Stimulated activated CD4-positive, alpha-beta T cell treated with anti-CD3 and anti-CD28 coated beads, Interleukin-12 subunit alpha, Interleukin-12 subunit beta, amount 100 ng/mL, for 4 hours (primary cell): ENCODE measurements around the gene RERE.

Experiments used
- DNase-seq: peaks from one replicate; pipeline ENCODE4 v3.0.0-alpha.2; 2020

Gene RERE

DNA sequence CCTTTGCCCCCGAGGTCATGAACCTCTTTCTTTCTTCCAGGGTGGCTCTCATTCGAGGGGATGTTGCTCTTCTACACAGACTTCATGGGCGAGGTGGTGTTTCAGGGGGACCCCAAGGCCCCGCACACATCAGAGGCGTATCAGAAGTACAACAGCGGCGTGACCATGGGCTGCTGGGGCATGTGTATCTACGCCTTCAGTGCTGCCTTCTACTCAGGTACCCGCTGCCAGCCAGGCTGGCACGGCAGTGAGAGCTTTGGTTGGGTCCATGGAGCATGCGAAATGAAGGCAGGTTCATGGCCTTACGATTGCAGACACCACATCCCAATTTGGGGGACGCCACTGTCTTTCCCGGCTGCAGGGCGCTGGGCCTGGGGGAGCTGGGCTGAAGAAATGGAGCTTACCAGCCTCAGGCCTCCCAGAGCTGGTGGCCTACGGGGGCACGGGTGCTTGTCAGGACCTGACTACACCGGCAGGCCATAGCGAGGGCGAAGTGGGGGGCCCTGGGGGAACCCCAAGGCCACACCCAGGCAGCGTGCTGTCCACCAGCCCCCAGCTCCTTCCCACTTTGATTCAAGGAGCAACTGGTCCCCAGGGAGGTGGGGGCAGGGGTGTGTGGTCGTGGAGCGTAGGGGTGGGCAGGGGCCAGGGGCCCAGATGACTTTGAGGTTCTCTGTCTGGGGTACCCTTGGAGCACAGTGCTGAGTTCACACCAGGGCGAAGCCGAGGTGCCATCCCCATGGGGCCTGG is 479.5 kb downstream of the RERE start:
- no peak for DNase-seq

DNA sequence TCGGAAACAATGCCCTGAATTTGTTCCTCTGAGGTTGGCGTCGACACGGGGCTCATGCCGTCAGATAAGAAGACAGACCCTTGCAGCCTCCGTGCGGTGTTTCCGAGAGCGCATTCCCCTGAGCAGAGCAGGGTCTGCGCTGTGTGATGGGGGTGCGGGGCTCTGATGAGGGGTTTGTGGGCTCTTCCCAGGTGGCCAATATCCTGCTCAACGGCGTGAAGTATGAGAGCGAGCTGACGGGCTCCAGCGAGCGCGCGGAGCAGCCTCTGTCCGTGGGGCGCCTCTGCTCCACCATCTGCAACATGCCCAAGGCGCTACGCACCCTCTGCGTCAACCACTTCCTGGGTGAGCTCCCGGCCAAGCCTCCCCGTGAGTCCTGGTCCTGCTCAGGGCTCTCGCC is 482.2 kb downstream of the RERE start:
- DNase-seq, result no peak

DNA sequence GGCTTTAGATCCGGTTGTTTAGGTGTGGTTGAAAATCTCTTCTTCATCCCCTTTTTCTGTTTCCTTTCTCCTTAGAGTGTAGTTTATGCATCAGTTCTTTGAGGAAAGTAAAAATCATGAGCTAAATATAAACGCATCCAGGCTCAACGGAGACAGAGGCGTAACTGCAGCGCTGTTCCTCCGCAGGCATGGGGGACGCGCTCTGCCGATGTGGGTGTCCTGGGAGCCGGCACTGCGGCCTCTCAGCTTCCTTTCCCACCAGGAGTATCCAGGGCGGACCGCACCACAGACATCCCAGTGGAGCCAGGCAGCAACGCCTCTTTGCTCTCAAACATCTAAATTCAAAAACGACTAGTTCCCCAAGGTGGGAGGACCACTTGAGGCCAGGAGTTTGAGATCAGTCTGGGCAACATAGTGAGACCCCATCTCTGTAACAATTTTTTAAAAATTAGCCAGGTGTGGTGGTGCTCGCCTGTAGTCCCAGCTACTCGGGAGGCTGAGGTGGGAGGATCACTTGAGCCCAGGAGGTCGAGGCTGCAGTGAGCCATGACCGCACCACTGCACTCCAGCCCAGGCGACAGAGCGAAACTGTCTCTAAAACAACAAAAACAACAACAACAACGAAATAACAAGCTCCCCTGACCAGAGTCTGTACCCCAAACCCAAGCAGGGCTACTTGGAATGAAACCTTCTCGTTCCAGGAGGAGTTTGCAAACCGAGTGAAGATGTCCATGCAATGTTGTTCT is 483.2 kb downstream of the RERE start:
- DNase-seq, result no peak

- DNase-seq, result no peak
Observed at GRCh38 chr1:8333246-8333987, 484.0 kb downstream of the RERE start.

GRCh38 chr1:8332806-8333205 is 484.6 kb downstream of the RERE start:
- no peak for DNase-seq

DNA sequence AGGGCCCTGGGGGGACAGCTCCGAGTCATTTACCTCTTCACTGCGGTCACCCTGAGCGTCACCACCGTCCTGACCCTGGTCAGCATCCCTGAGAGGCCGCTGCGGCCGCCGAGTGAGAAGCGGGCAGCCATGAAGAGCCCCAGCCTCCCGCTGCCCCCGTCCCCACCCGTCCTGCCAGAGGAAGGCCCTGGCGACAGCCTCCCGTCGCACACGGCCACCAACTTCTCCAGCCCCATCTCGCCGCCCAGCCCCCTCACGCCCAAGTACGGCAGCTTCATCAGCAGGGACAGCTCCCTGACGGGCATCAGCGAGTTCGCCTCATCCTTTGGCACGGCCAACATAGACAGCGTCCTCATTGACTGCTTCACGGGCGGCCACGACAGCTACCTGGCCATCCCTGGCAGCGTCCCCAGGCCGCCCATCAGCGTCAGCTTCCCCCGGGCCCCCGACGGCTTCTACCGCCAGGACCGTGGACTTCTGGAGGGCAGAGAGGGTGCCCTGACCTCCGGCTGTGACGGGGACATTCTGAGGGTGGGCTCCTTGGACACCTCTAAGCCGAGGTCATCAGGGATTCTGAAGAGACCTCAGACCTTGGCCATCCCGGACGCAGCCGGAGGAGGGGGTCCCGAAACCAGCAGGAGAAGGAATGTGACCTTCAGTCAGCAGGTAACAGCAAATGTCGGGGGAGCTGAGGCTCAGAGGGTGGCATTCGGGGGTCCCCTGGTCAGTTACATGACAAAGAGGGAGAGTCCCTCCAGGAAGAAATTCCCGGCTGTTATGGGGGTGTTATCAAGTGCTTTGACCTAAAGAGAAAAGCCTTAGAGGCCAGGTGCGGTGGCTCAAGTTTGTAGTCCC is 486.9 kb downstream of the RERE start:
- no peak for DNase-seq

DNA sequence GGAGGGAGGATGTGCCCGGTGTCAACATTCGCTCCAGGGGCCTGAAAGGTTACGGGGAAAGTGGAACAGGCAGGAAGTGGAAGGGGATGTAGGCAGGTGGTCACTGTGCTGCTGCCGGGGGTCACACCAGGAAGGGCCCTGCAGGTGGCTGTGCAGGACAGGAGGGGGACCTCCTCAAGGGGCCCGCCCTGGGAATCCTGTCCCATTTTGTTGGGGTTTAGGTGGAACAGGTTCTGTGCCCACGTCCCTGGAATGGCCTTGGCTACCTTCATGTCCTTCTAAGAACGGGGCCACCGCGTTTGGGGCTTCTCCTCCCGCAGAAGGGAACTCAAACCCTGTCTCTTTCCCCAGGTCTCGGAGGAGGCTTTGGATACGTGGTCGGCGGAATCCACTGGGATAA is 487.6 kb downstream of the RERE start:
- DNase-seq, result no peak

DNA sequence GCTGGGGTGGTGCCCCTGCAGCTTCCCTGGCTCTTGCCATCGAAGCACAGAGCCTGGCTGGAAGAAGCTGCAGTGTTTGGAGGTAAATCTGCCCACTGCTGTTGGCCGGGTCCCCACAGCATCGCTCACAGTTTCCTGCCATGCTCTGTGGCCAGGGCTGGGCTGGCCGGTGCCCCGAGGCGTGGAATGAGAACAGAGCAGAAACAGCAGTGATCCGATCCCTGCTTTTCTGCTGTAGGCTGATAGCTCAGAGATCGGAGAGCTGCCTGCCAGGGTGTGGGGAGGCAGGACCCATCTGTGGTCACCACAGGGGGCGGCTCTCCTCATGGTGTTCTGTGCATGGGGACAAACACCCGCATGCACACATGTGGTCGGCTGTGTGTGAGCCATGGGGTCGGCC is 488.0 kb downstream of the RERE start:
- no peak for DNase-seq

GRCh38 chr1:8328271-8328670 is 489.2 kb downstream of the RERE start:
- no peak for DNase-seq

GRCh38 chr1:8326265-8326664 is 491.2 kb downstream of the RERE start:
- DNase-seq, result no peak

GRCh38 chr1:8325771-8326170 is 491.7 kb downstream of the RERE start:
- no peak for DNase-seq

GRCh38 chr1:8324176-8324810 is 493.1 kb downstream of the RERE start:
- DNase-seq, result no peak

GRCh38 chr1:8323706-8324105 is 493.7 kb downstream of the RERE start:
- DNase-seq, result no peak

DNA sequence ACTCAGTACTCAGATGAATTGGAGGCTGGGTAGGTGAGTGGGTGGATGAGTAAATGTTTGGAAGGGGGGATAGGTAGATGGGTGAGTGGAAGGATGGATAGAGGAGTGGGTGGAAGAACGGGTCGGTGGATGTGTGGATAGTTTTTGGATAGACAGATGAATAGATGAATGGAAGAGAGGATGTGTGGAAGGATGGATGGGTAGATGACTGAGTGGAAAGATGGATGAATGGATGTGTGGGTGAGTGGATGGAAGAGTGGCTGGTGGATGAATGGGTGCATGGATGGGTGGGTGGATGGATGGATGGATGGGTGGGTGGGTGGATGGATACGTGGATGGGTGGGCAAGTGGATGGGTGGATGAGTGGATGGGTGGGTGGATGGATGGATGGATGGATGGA is 495.8 kb downstream of the RERE start:
- no peak for DNase-seq

- no peak for DNase-seq
Observed at GRCh38 chr1:8318436-8318835, 499.0 kb downstream of the RERE start.

- DNase-seq, result peak; percentile 82
Observed at GRCh38 chr1:8317647-8318381, 499.6 kb downstream of the RERE start, which contains the start of gene SLC45A1. Gene SLC45A1, plus strand, starts transcription at chr1:8318114. Its CDS starts 6,216 bp downstream, at chr1:8324330.

DNA sequence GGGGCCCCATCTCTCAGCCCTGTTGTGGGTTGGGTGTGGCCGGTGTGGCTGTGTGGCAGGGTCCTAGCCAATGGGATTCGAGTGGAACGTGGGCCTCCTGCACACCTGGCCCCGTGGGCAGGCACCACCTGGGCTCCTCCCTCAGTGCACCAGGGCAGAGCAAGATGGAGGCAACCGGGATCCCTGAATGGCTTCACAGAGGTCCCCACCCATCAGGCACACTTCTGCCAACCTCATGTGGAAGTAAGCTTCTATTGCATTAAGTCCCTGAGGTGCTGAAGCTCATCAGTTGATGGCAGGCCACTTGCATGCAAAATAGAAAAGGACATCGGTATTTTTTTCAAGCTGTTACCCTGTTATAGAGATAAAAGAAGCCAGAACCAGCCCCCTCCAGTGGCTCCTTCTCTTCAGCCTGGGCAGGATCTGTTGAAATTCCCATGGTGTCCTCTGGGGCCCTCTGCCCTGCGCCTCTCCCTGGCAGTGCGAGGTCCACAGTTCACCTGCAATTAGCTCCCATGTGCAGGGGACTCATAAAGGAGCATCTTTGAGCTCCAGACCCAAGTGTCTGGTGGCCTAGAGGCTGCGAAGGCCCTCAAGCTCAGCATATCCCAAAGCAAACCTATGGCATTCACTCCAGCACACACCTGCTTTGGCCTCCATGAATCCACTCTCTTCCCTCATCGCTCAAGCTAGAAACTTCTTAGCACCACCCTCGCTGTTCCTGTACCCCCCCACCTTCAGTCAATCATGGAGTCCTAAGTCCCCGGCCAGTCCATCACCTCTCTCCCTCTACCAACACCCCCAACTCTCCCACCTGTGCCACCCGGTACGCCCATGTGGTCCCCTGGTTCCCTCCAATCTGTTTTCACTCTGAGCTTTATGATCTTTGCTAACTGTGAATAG is 501.6 kb downstream of the RERE start:
- DNase-seq, result no peak

- DNase-seq, result peak; percentile 28
Observed at GRCh38 chr1:8314346-8315280, 502.8 kb downstream of the RERE start.

- DNase-seq, result no peak
Observed at GRCh38 chr1:8313231-8313630, 504.2 kb downstream of the RERE start.
